Measurements from ENCODE around the gene RCL1. TPM values are rescaled to one million over a fixed set of nuclear protein-coding genes. Genes with fewer than 3 reads are reported as not detected.

RCL1 gene
- total and polyA plus RNA-seq, 2 donors, result 18.0 to 18.8 TPM

DNA sequence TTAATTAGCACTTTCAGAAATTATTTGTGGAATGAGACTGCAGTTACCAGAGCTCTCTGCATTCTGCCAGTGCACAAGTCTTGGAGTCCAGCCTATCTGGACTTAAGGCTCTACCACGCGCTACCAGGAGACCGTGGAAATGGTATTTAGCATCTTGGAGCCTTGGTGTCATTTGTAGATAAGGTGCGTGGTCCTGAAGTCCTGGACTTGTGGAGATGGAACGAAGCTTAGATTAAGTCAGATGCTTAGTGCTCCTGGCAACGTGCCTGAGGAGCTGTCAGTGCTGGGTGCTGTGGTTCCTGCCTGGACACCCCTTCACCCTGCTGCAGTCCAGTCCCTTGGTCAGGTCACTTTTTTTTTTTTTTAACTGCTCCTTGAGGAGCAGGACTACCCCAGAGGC is 59.7 kb downstream of the RCL1 start:
- no peak for DNase-seq (ENCODE audit: extremely low spot score)
- no peaks in the 10 kb centered on the region for H3K4me1 ChIP-seq (ENCODE audit: insufficient read depth)
- H3K36me3 ChIP-seq (ENCODE audit: insufficient read depth), result no peaks in the 10 kb centered on the region
- no peak overlapping the region for H3K27ac ChIP-seq (ENCODE audit: low read depth)
- no peak overlapping the region for H3K4me3 ChIP-seq (ENCODE audit: low read depth, low read length)
- WGBS, result 84% methylated on average over 6 of the region's 6 CpGs

DNA sequence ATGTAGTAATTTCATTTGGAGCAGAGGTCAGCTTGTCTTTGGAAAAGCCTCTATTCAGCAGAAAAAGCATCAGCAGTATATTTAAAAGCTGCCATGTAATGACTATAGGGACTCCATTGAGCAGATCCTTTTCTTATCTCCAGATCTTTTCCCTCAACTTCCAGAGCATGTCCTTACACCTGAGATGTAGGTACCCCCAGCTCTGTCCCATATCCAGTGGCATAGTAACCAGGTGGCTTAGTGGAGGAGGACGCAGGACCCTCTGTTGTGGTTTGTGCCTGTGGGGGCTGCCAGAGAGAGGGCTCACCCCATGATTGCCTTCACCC is 61.5 kb downstream of the RCL1 start:
- Histone ChIP-seq H3K4me3 (ENCODE audit: low read depth, low read length) (no peak overlapping the region), H3K36me3 (ENCODE audit: insufficient read depth) (no peaks in the 10 kb centered on the region), H3K4me1 (ENCODE audit: insufficient read depth) (no peaks in the 10 kb centered on the region), H3K27ac (ENCODE audit: low read depth) (no peak overlapping the region)
- no peak for DNase-seq (ENCODE audit: extremely low spot score)
- 98% methylated on average over 1 of the region's 1 CpG for WGBS

DNA sequence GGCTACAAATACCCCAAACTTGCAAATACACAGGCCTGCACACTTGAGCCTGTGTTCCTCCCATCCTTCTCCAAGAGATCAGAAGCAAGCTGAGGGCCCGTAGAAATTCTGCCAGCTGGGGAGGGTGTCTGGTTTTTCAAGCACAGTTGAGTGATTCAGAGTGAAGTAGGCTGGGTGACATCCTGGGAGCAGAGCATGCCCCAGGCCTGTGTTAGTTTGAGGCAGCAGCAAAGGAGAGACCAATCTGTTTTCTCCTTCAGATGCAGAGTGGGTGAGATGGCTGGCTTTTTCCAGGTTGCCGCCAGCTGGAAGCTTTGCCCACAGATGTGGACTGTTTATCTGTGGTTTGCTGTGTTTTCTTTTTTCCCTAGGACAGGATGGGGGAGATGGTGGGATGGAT is 63.1 kb downstream of the RCL1 start:
- no peak for DNase-seq (ENCODE audit: extremely low spot score)
- no peak overlapping the region for H3K27ac ChIP-seq (ENCODE audit: low read depth)
- H3K36me3 ChIP-seq (ENCODE audit: insufficient read depth), result no peaks in the 10 kb centered on the region
- no peaks in the 10 kb centered on the region for H3K4me1 ChIP-seq (ENCODE audit: insufficient read depth)
- H3K4me3 ChIP-seq (ENCODE audit: low read depth, low read length), result no peak overlapping the region
- 60% methylated on average over 2 of the region's 2 CpGs for WGBS

DNA sequence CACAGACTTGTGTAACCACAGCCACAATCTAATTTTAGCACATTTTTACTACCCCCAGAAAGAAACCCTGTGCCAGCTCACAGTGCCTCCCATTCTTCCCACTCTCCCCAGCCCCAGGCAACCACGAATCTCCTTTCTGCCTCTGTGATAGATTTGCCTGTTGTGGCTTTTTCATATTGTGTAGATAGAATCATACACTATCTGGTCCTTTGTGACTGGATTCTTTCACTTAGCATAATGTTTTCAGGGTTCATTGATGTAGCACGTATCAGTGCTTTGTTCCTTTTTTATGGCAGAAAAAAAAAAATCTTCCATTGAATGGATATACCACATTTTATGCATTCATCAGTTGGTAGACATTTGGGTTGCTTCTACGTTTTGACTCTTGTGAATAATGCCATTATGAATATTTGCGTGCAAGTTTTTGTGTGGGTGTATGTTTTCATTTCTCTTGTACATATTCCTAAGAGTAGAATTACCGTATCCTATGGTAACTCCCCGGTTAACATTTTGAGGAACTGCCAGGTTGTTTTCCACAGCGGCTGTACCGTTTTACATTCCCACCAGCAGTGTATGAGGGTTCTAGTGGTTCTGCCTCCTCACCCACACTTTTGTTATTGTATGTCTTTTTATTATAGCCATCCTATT is 64.5 kb downstream of the RCL1 start:
- H3K27ac ChIP-seq (ENCODE audit: low read depth), result no peak overlapping the region
- no peaks in the 10 kb centered on the region for H3K36me3 ChIP-seq (ENCODE audit: insufficient read depth)
- no peak overlapping the region for H3K4me3 ChIP-seq (ENCODE audit: low read depth, low read length)
- DNase-seq (ENCODE audit: extremely low spot score), result no peak
- WGBS, result 88% methylated on average over 8 of the region's 8 CpGs
- no peaks in the 10 kb centered on the region for H3K4me1 ChIP-seq (ENCODE audit: insufficient read depth)

DNA sequence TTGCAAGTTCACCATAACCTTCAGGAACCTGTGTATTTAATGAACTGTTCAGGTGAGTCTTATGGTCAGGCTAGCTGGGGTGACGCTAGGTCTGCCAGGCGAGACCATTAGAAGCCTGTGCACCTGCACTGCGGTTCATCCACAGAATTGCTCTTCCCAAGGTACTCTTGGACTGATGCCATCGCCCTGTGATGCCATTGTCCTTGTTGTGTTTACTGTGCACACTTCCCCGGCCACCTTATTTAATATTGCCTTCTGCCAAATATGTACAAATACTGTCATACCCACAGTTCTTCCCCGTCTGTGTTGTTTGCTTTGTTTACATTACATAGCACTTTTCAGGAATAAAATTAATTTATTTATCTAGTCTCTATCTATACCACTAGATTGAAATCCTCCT is 66.3 kb downstream of the RCL1 start:
- DNase-seq (ENCODE audit: extremely low spot score), result no peak
- H3K4me1 ChIP-seq (ENCODE audit: insufficient read depth), result no peaks in the 10 kb centered on the region
- 95% methylated on average over 6 of the region's 6 CpGs for WGBS
- no peak overlapping the region for H3K4me3 ChIP-seq (ENCODE audit: low read depth, low read length)
- no peaks in the 10 kb centered on the region for H3K36me3 ChIP-seq (ENCODE audit: insufficient read depth)
- H3K27ac ChIP-seq (ENCODE audit: low read depth), result no peak overlapping the region

DNA sequence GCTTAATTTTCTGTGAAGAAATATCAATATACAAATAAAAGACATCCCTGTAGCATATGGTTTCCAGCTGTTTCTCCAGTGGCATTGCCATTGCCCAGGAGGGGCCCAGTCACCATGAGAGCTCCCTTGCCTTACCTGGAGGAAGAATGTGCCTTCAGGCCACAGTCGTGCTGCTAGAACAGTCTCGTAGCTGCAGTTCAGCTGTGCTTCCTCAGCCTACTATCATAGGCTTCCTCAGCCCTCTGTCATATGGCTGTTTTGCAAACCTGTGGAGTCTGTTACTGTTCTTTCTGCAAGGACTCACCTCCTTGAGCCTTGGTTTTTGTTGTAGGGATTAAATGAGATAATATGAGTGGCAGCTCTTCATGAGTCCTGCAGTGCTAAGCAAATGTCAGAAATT is 67.6 kb downstream of the RCL1 start:
- H3K27ac ChIP-seq (ENCODE audit: low read depth), result no peak overlapping the region
- no peaks in the 10 kb centered on the region for H3K4me1 ChIP-seq (ENCODE audit: insufficient read depth)
- WGBS, result 63% methylated on average over 2 of the region's 2 CpGs
- no peaks in the 10 kb centered on the region for H3K36me3 ChIP-seq (ENCODE audit: insufficient read depth)
- no peak overlapping the region for H3K4me3 ChIP-seq (ENCODE audit: low read depth, low read length)
- no peak for DNase-seq (ENCODE audit: extremely low spot score)

DNA sequence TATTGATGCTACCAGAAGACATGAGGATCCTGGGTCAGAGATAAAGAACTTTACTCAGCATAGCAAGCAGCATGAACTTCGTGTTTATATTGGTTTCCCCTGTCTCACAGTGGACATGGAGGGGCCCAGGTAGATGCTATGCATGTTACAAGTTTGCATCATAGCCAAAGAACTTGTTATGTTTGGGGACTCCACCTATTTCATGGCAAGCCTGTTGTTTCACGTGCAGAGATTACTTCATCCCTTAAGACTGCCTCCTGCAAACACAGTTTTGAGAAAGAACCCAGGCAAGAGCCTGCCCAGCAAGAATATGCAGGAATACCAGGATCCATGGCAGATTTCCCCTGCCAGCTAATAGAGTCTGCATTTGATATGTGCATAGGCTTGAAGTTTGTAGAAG is 68.4 kb downstream of the RCL1 start:
- Histone ChIP-seq H3K4me1 (ENCODE audit: insufficient read depth) (no peaks in the 10 kb centered on the region), H3K27ac (ENCODE audit: low read depth) (no peak overlapping the region), H3K36me3 (ENCODE audit: insufficient read depth) (no peaks in the 10 kb centered on the region), H3K4me3 (ENCODE audit: low read depth, low read length) (no peak overlapping the region)
- DNase-seq (ENCODE audit: extremely low spot score), result no peak
- WGBS, result 84% methylated on average over 2 of the region's 2 CpGs

DNA sequence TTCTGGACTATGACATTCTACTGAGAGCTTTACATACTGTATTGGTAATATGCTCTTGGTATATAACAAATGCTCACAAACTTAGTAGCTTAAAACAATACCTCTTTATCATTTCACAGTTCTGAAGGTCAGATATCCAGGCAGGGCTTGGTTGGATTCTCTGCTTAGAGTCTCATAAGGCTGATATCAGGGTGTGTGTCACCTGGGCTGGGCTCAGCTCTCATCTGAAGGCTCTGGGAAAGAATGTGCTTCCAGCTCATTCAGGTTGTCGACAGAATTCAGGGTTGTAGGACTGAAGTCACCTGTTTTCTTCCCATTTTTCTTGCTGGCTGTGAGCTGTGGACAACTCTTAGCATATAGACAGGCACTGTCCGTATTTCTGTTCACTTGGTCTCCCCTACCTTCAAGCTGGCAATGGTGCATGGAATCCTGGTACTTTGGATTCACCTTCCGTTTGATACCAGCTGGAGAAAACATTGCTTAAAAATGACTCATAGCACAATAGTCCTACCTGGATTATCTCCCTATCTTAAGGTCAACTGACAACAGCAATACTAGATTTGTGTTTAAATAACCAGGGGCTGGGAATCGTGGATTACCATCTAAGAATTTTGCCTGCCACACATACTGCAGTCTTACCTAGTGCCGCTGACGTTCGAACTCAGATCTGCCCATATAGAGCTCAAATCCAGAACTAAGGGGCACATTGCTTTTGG is 69.2 kb downstream of the RCL1 start:
- Histone ChIP-seq H3K4me1 (ENCODE audit: insufficient read depth) (no peaks in the 10 kb centered on the region), H3K4me3 (ENCODE audit: low read depth, low read length) (no peak overlapping the region), H3K36me3 (ENCODE audit: insufficient read depth) (no peaks in the 10 kb centered on the region), H3K27ac (ENCODE audit: low read depth) (no peak overlapping the region)
- WGBS, result 95% methylated on average over 7 of the region's 7 CpGs
- DNase-seq (ENCODE audit: extremely low spot score), result no peak

DNA sequence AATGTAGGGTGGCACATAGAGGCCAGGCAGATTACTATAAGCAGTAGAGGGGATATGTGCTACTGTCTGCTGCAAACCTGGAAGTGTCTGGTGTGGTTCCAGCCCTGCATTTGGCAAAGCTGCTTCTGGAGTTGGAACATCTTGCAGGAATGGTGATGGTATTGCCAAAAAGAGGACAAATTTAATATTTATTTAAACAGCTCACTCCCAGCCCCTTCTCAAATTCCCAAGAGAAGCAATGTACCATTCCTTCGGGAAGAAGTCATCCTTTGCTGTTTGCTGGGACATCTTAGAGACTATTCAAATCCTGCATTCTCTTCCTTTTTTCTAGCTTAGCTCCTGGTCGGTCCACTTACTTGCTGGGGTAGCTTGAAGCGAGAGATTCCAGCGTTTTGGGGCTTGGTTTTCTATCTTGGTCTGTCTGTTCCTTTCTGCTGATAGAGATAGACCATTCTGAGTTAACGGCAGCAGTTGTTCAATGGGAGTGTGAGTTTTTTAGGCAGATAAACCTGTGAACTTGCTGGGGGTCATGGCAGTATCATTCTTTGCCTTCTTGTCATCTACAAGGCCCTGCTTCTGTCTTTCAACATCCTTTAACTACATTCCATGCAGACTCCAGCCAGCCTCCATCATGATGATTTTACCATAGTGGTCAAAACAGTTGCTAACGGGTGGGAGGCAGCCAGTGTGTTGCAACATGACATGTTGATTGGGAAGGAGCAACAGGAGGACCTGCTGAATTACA is 69.9 kb downstream of the RCL1 start:
- no peak for DNase-seq (ENCODE audit: extremely low spot score)
- H3K4me3 ChIP-seq (ENCODE audit: low read depth, low read length), result no peak overlapping the region
- 86% methylated on average over 6 of the region's 6 CpGs for WGBS
- no peak overlapping the region for H3K27ac ChIP-seq (ENCODE audit: low read depth)
- H3K4me1 ChIP-seq (ENCODE audit: insufficient read depth), result no peaks in the 10 kb centered on the region
- no peaks in the 10 kb centered on the region for H3K36me3 ChIP-seq (ENCODE audit: insufficient read depth)

DNA sequence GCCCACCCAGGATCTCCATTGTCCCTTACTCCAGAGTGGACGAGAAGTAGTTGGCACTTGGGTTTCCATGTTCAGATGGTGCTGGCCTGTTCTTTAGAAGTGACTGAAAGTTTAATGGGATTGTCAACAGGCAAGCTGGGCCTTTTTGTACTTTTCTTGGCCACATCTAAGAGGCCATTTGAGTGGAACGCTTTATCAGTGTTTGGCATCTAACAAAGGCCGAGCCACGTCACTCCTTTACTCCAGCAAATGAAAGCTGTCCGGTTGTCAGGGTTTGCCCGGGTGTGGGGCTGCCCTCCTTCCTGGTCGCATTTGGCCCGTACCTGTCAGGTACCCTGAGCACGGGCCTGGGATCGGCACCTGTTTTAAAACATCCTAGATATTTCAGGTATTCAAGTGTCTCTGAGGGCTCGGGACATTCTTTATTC is 71.5 kb downstream of the RCL1 start:
- no peaks in the 10 kb centered on the region for H3K4me1 ChIP-seq (ENCODE audit: insufficient read depth)
- no peak overlapping the region for H3K4me3 ChIP-seq (ENCODE audit: low read depth, low read length)
- no peak for DNase-seq (ENCODE audit: extremely low spot score)
- no peak overlapping the region for H3K27ac ChIP-seq (ENCODE audit: low read depth)
- no peaks in the 10 kb centered on the region for H3K36me3 ChIP-seq (ENCODE audit: insufficient read depth)
- 86% methylated on average over 11 of the region's 11 CpGs for WGBS

DNA sequence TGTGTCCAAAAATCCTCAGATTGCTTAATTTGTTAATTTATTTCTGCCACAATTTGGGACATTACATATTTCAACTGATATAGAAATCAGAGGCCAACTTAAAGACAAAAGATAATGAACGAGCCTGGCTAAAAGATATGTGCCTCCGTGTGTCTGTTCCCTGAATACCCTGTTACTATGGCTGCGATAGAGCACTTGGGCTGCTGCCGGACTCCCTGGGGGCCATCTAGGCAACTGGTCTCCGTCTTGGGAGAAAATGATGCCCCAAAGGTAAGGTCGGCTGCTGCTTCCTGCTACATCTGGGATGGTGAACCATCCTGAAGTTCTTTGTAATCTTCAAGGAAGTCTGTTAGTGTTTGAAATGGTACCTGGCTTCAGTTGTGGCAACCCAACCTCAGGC is 72.0 kb downstream of the RCL1 start:
- no peak overlapping the region for H3K4me3 ChIP-seq (ENCODE audit: low read depth, low read length)
- no peaks in the 10 kb centered on the region for H3K4me1 ChIP-seq (ENCODE audit: insufficient read depth)
- no peaks in the 10 kb centered on the region for H3K36me3 ChIP-seq (ENCODE audit: insufficient read depth)
- H3K27ac ChIP-seq (ENCODE audit: low read depth), result no peak overlapping the region
- no peak for DNase-seq (ENCODE audit: extremely low spot score)
- 89% methylated on average over 6 of the region's 6 CpGs for WGBS

DNA sequence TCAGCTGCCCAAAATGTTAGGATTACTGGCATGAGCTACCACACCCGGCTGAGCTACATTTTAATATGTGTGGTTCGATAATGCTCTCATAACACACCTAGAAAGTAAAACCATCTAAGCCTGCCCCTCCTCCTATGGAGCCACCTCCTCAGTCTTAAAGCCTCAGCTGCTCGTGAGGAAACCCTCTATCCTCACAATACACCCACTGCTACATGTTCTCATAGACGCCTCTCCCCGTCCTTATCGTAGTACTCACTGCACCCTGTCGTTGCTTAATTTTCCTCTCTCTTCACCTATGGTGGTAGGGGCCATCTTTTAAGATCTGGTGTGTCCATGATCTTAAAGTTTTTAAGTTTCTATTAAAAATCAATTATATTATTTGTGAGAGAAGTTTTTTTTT is 72.9 kb downstream of the RCL1 start:
- 88% methylated on average over 7 of the region's 7 CpGs for WGBS
- H3K27ac ChIP-seq (ENCODE audit: low read depth), result no peak overlapping the region
- no peak overlapping the region for H3K4me3 ChIP-seq (ENCODE audit: low read depth, low read length)
- DNase-seq (ENCODE audit: extremely low spot score), result no peak
- no peaks in the 10 kb centered on the region for H3K4me1 ChIP-seq (ENCODE audit: insufficient read depth)
- no peaks in the 10 kb centered on the region for H3K36me3 ChIP-seq (ENCODE audit: insufficient read depth)

DNA sequence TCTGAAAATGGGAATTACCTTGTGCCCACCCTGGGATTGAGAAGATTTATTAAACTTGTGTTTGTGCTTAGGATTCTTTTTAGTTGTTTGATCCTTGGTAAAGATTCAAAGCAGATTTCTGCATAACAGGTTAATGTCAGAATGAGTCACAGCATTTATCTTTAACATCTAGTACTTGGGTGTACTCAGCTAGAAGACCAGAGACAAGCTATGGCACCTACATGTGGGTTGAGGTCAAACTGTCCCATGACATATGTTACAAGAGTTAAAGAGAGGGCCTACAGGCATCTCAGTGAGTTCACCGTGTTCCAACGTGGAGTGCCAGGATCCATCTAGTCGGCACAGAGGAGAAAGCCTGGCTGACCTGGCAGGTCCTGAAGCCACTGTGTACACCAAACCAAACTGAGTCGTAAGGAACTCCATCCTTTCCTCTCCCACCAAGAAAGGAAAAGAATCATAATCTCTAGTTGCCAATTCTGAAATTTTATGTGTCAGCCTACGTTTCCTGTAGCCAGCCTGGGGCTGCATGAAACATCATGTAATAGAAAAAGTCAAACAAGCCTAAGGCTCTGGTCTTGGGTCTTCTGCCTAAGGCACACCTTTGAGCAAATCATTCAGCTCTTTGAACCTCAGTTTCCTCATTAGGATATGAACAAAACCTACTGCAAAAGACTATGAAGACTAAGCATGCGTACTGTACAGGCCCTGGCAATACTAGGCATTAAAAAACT is 73.7 kb downstream of the RCL1 start:
- no peaks in the 10 kb centered on the region for H3K36me3 ChIP-seq (ENCODE audit: insufficient read depth)
- no peak for DNase-seq (ENCODE audit: extremely low spot score)
- WGBS, result 87% methylated on average over 6 of the region's 6 CpGs
- no peak overlapping the region for H3K4me3 ChIP-seq (ENCODE audit: low read depth, low read length)
- H3K4me1 ChIP-seq (ENCODE audit: insufficient read depth), result no peaks in the 10 kb centered on the region
- no peak overlapping the region for H3K27ac ChIP-seq (ENCODE audit: low read depth)

DNA sequence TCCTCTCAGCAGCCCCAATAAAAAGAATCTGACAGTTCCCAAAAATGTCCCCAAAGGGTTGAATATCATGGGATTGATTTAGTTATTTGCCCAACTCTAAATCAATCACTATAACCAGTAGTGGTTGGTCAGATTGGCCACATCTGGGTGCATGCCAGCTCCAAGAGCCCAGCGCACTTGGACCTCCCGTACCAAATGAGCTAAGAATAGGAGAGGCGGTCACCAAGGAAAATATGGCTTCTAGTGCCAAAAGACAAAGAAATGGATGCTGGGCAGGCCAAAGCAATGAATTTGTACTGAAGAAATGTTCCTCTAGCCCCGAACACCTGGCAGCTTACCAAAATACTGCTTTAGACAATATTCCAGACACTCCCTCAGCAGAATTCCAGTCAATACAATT is 80.3 kb downstream of the RCL1 start:
- Histone ChIP-seq H3K27ac (ENCODE audit: low read depth) (no peak overlapping the region), H3K4me1 (ENCODE audit: insufficient read depth) (no peaks in the 10 kb centered on the region), H3K4me3 (ENCODE audit: low read depth, low read length) (no peak overlapping the region), H3K36me3 (ENCODE audit: insufficient read depth) (no peaks in the 10 kb centered on the region)
- DNase-seq (ENCODE audit: extremely low spot score), result no peak
- 85% methylated on average over 4 of the region's 4 CpGs for WGBS
